GM23338 (cell line): ENCODE measurements around the gene ZNF516.

Experiments
- CREB1 ChIP-seq: fragments of 250-450 bp; sonication (Bioruptor Pico); IDR thresholded peaks from 2 replicates; pipeline ENCODE4 v1.5.0; 2020; ENCODE audit warnings: low read depth, mild to moderate bottlenecking, moderate library complexity
- CTCF ChIP-seq, 2 experiments: fragments of 200-600 bp in 1 of 2; sonication (generic) in 1 of 2; conservative IDR thresholded peaks; 2 replicates each; pipeline versions ENCODE4 v1.5.1 to v1.6.1; 2016 to 2017; ENCODE audit warnings: antibody characterized with exemption in 2 of 2, low read depth in 2 of 2, mild to moderate bottlenecking in 2 of 2, moderate library complexity in 1 of 2
- EZH2 ChIP-seq: fragments of 200-600 bp; sonication (generic); IDR thresholded peaks from one replicate; pipeline ENCODE4 v1.8.0; 2017; ENCODE audit warnings: antibody characterized with exemption, mild to moderate bottlenecking, low read depth; ENCODE audit not compliant: unreplicated experiment
- EZH2phosphoT487 ChIP-seq: fragments of 200-600 bp; sonication (generic); IDR thresholded peaks from one replicate; pipeline ENCODE4 v1.8.1; 2018; ENCODE audit warnings: antibody characterized with exemption; ENCODE audit not compliant: unreplicated experiment
- JUNB ChIP-seq: IDR thresholded peaks from one replicate; pipeline ENCODE4 v1.6.1; 2016; ENCODE audit warnings: antibody characterized with exemption; ENCODE audit not compliant: unreplicated experiment
- NANOG ChIP-seq: IDR thresholded peaks from 2 replicates; pipeline ENCODE4 v1.6.1; 2016; ENCODE audit warnings: antibody characterized with exemption, borderline replicate concordance
- POLR2AphosphoS5 ChIP-seq: IDR thresholded peaks from 2 replicates; pipeline ENCODE4 v1.6.1; 2016; ENCODE audit warnings: antibody characterized with exemption, low read depth
- REST ChIP-seq: IDR thresholded peaks from one replicate; pipeline ENCODE4 v1.6.1; 2018; ENCODE audit warnings: antibody characterized with exemption; ENCODE audit not compliant: unreplicated experiment
- STAT1 ChIP-seq: IDR thresholded peaks from one replicate; pipeline ENCODE4 v1.6.1; 2016; ENCODE audit warnings: antibody characterized with exemption; ENCODE audit not compliant: unreplicated experiment
- ZNF331 ChIP-seq: fragments of 250-450 bp; sonication (Bioruptor Pico); IDR thresholded peaks from 2 replicates; pipeline ENCODE4 v1.5.0; 2020; ENCODE audit warnings: low read depth, mild to moderate bottlenecking, moderate library complexity
- TF ChIP-seq, protein P1 (sequence below): fragments of 250-450 bp; sonication (Bioruptor Pico); IDR thresholded peaks from 2 replicates; pipeline ENCODE4 v1.5.0; 2020; ENCODE audit warnings: mild to moderate bottlenecking, moderate library complexity

DNA sequence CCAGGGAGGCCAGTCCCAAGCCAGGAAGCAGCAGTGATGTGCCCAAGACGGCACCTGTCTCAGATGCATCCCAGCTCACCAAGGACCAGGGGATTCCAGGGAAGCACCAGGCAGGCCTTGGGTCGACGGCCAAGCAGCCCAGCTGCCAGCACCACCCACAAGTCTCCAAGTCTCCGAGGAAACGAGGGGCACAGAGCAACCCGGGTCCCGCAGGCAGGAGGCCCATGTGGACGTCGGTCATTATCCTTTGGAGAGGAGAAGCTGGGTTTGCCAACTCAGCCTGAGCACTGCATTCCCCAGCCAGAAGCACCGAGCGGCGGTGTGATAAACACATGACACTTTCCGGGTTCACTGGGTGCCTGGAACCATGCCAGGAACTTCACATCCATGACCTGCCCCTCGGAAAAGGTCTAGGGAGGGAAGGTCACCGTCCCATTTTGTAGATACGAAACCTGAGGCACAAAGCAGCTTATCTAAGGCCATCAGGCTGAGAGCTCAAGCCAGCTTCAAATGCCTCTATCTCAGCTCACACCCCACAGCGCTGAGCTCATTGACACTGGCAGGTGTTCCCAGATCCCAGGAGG is 104.5 kb downstream of the ZNF516 start:
- no peak for TF ChIP-seq CTCF (conservative IDR thresholded peaks at IDR 0.05; ENCODE audit: low read depth in 2 of 2)
- no peak for TF ChIP-seq EZH2
- no peak for TF ChIP-seq REST
- no peak for TF ChIP-seq POLR2AphosphoS5
- TF ChIP-seq EZH2phosphoT487: no peak
- no peak for TF ChIP-seq NANOG
- TF ChIP-seq ZNF331 (CRISPR knock-in tag): no peak
- no peak for TF ChIP-seq JUNB
- no peak for TF ChIP-seq STAT1
- TF ChIP-seq CREB1 (CRISPR knock-in tag): no peak
- TF ChIP-seq, protein P1, sequence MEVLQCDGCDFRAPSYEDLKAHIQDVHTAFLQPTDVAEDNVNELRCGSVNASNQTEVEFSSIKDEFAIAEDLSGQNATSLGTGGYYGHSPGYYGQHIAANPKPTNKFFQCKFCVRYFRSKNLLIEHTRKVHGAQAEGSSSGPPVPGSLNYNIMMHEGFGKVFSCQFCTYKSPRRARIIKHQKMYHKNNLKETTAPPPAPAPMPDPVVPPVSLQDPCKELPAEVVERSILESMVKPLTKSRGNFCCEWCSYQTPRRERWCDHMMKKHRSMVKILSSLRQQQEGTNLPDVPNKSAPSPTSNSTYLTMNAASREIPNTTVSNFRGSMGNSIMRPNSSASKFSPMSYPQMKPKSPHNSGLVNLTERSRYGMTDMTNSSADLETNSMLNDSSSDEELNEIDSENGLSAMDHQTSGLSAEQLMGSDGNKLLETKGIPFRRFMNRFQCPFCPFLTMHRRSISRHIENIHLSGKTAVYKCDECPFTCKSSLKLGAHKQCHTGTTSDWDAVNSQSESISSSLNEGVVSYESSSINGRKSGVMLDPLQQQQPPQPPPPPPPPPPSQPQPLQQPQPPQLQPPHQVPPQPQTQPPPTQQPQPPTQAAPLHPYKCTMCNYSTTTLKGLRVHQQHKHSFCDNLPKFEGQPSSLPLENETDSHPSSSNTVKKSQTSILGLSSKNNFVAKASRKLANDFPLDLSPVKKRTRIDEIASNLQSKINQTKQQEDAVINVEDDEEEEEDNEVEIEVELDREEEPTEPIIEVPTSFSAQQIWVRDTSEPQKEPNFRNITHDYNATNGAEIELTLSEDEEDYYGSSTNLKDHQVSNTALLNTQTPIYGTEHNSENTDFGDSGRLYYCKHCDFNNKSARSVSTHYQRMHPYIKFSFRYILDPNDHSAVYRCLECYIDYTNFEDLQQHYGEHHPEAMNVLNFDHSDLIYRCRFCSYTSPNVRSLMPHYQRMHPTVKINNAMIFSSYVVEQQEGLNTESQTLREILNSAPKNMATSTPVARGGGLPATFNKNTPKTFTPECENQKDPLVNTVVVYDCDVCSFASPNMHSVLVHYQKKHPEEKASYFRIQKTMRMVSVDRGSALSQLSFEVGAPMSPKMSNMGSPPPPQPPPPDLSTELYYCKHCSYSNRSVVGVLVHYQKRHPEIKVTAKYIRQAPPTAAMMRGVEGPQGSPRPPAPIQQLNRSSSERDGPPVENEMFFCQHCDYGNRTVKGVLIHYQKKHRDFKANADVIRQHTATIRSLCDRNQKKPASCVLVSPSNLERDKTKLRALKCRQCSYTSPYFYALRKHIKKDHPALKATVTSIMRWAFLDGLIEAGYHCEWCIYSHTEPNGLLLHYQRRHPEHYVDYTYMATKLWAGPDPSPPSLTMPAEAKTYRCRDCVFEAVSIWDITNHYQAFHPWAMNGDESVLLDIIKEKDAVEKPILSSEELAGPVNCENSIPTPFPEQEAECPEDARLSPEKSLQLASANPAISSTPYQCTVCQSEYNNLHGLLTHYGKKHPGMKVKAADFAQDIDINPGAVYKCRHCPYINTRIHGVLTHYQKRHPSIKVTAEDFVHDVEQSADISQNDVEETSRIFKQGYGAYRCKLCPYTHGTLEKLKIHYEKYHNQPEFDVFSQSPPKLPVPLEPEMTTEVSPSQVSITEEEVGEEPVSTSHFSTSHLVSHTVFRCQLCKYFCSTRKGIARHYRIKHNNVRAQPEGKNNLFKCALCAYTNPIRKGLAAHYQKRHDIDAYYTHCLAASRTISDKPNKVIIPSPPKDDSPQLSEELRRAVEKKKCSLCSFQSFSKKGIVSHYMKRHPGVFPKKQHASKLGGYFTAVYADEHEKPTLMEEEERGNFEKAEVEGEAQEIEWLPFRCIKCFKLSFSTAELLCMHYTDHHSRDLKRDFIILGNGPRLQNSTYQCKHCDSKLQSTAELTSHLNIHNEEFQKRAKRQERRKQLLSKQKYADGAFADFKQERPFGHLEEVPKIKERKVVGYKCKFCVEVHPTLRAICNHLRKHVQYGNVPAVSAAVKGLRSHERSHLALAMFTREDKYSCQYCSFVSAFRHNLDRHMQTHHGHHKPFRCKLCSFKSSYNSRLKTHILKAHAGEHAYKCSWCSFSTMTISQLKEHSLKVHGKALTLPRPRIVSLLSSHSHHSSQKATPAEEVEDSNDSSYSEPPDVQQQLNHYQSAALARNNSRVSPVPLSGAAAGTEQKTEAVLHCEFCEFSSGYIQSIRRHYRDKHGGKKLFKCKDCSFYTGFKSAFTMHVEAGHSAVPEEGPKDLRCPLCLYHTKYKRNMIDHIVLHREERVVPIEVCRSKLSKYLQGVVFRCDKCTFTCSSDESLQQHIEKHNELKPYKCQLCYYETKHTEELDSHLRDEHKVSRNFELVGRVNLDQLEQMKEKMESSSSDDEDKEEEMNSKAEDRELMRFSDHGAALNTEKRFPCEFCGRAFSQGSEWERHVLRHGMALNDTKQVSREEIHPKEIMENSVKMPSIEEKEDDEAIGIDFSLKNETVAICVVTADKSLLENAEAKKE (CRISPR knock-in tag): no peak
